MM.1S (cell line): ENCODE data around the gene STAT1.

Experiments
- DNase-seq: peaks from one replicate; pipeline ENCODE4 v3.0.0-alpha.2; 2015
- H2AFZ ChIP-seq: fragments of 300-600 bp; sonication (generic); 2 replicates; pipeline ENCODE4 v1.6.0; 2016; ENCODE audit warnings: antibody characterized with exemption, low read length
- H3F3A ChIP-seq: fragments of 300-600 bp; sonication (generic); 2 replicates; pipeline ENCODE4 v1.6.1; 2016; ENCODE audit warnings: mild to moderate bottlenecking, antibody characterized with exemption, low read length, moderate library complexity, mixed read lengths; ENCODE audit not compliant: insufficient read depth
- H3K27ac ChIP-seq: fragments of 300-600 bp; sonication (generic); 2 replicates; pipeline ENCODE4 v1.5.1; 2016; ENCODE audit warnings: mild to moderate bottlenecking, low read length
- H3K27me3 ChIP-seq: fragments of 300-600 bp; sonication (generic); replicated peaks from 2 replicates; pipeline ENCODE4 v1.6.0; 2016; ENCODE audit warnings: low read length; ENCODE audit not compliant: insufficient read depth
- H3K36me3 ChIP-seq: fragments of 300-600 bp; sonication (generic); replicated peaks from 2 replicates; pipeline ENCODE4 v1.6.1; 2016; ENCODE audit warnings: mild to moderate bottlenecking, low read length, mixed read lengths; ENCODE audit not compliant: insufficient read depth
- H3K4me1 ChIP-seq: fragments of 300-600 bp; sonication (generic); 2 replicates; pipeline ENCODE4 v1.6.1; 2016; ENCODE audit warnings: low read length, mixed read lengths
- H3K4me2 ChIP-seq: fragments of 300-600 bp; sonication (generic); 2 replicates; pipeline ENCODE4 v1.6.0; 2016; ENCODE audit warnings: low read depth, low read length
- H3K4me3 ChIP-seq: fragments of 300-600 bp; sonication (generic); 2 replicates; pipeline ENCODE4 v1.5.1; 2016; ENCODE audit warnings: low read length, mixed read lengths
- H3K79me2 ChIP-seq: fragments of 300-600 bp; sonication (generic); 2 replicates; pipeline ENCODE4 v1.6.1; 2016; ENCODE audit warnings: mixed run types, low read length, mixed read lengths
- H3K9ac ChIP-seq: fragments of 300-600 bp; sonication (generic); 2 replicates; pipeline ENCODE4 v1.6.1; 2016; ENCODE audit warnings: low read length, mixed read lengths
- H3K9me2 ChIP-seq: fragments of 300-600 bp; sonication (generic); replicated peaks from 2 replicates; pipeline ENCODE4 v1.6.1; 2016; ENCODE audit warnings: mild to moderate bottlenecking, low read length, mixed read lengths; ENCODE audit not compliant: insufficient read depth
- H3K9me3 ChIP-seq: fragments of 300-600 bp; sonication (generic); replicated peaks from 2 replicates; pipeline ENCODE4 v1.6.1; 2016; ENCODE audit warnings: mild to moderate bottlenecking, low read length, mixed read lengths; ENCODE audit not compliant: insufficient read depth
- H4K20me1 ChIP-seq: fragments of 300-600 bp; sonication (generic); 2 replicates; pipeline ENCODE4 v1.6.1; 2016; ENCODE audit warnings: mild to moderate bottlenecking, low read length, moderate library complexity, mixed read lengths; ENCODE audit not compliant: insufficient read depth
- CTCF ChIP-seq: fragments of 300-600 bp; sonication (generic); IDR thresholded peaks from 2 replicates; pipeline ENCODE4 v1.5.1; 2016; ENCODE audit warnings: antibody characterized with exemption, low read length, mixed read lengths
- EZH2 ChIP-seq: fragments of 300-600 bp; sonication (generic); optimal IDR thresholded peaks from 2 replicates; pipeline ENCODE3; 2017; ENCODE audit warnings: low read depth, mild to moderate bottlenecking, antibody characterized with exemption, low read length, mixed read lengths
- EZH2phosphoT487 ChIP-seq: fragments of 300-600 bp; sonication (generic); IDR thresholded peaks from 2 replicates; pipeline ENCODE4 v1.6.1; 2018; ENCODE audit warnings: antibody characterized with exemption, low read length

The STAT1 gene

GRCh38 chr2:191020221-191020741, 6.3 kb upstream of the STAT1 start:
- Histone ChIP-seq H3K79me2 (0 out of 2 replicates have a peak, but pooled peaks cover 4% of the 10 kb centered on the region), H3K36me3 (no peaks in the 10 kb centered on the region), H2AFZ (peak overlapping the region; percentile 95), H3K4me3 (peak overlapping the region; percentile 91), H3K9me2 (no peaks in the 10 kb centered on the region), H4K20me1 (no peaks in the 10 kb centered on the region), H3K9me3 (no peaks in the 10 kb centered on the region), H3K4me2 (peak overlapping the region; percentile 98), H3K27me3 (no peaks in the 10 kb centered on the region), H3K9ac (peak overlapping the region; percentile 88), H3K27ac (peak overlapping the region; percentile 77), H3F3A (no peaks in the 10 kb centered on the region; the same call in 1 of the 2 replicates), H3K4me1 (peaks cover 14% of the 10 kb centered on the region)
- DNase-seq = peak; percentile 98
- TF ChIP-seq CTCF = no peak
- TF ChIP-seq EZH2phosphoT487 = no peak
- no peak for TF ChIP-seq EZH2

GRCh38 chr2:191019376-191019775, 5.4 kb upstream of the STAT1 start:
- H3K4me2 ChIP-seq = peak overlapping the region; percentile 37; the same call in 1 of the 2 replicates
- H2AFZ ChIP-seq = no peak overlapping the region

GRCh38 chr2:191018643-191019119, 4.7 kb upstream of the STAT1 start:
- H3K36me3 ChIP-seq = no peaks in the 10 kb centered on the region
- DNase-seq = no peak
- no peaks in the 10 kb centered on the region for H3K9me2 ChIP-seq
- no peak overlapping the region for H2AFZ ChIP-seq
- H3K4me1 ChIP-seq = peaks cover 23% of the 10 kb centered on the region
- H3K4me3 ChIP-seq = no peak overlapping the region
- peaks cover 6% of the 10 kb centered on the region for H3K79me2 ChIP-seq
- H3F3A ChIP-seq = peaks cover 6% of the 10 kb centered on the region
- no peak overlapping the region for H3K27ac ChIP-seq
- H3K9me3 ChIP-seq = no peaks in the 10 kb centered on the region
- no peaks in the 10 kb centered on the region for H3K27me3 ChIP-seq
- no peaks in the 10 kb centered on the region for H4K20me1 ChIP-seq
- no peak overlapping the region for H3K9ac ChIP-seq
- no peak overlapping the region for H3K4me2 ChIP-seq
- TF ChIP-seq EZH2phosphoT487 = no peak
- TF ChIP-seq EZH2 = no peak
- no peak for TF ChIP-seq CTCF

More at GRCh38 chr2:191019376-191019775, 5.4 kb upstream of the STAT1 start:
- no peak overlapping the region for H3K27ac ChIP-seq
- H3K9me2 ChIP-seq = no peaks in the 10 kb centered on the region
- peaks cover 23% of the 10 kb centered on the region for H3K4me1 ChIP-seq
- DNase-seq = no peak
- no peak overlapping the region for H3K9ac ChIP-seq
- no peaks in the 10 kb centered on the region for H3K9me3 ChIP-seq
- 0 out of 2 replicates have a peak, but pooled peaks cover 4% of the 10 kb centered on the region for H3K79me2 ChIP-seq
- no peaks in the 10 kb centered on the region for H3K27me3 ChIP-seq
- H3F3A ChIP-seq = peaks cover 4% of the 10 kb centered on the region
- no peaks in the 10 kb centered on the region for H3K36me3 ChIP-seq
- H4K20me1 ChIP-seq = no peaks in the 10 kb centered on the region
- no peak overlapping the region for H3K4me3 ChIP-seq
- no peak for TF ChIP-seq CTCF
- TF ChIP-seq EZH2 = no peak
- no peak for TF ChIP-seq EZH2phosphoT487
